ENCODE results near the gene CDH13.

Gene CDH13

DNA sequence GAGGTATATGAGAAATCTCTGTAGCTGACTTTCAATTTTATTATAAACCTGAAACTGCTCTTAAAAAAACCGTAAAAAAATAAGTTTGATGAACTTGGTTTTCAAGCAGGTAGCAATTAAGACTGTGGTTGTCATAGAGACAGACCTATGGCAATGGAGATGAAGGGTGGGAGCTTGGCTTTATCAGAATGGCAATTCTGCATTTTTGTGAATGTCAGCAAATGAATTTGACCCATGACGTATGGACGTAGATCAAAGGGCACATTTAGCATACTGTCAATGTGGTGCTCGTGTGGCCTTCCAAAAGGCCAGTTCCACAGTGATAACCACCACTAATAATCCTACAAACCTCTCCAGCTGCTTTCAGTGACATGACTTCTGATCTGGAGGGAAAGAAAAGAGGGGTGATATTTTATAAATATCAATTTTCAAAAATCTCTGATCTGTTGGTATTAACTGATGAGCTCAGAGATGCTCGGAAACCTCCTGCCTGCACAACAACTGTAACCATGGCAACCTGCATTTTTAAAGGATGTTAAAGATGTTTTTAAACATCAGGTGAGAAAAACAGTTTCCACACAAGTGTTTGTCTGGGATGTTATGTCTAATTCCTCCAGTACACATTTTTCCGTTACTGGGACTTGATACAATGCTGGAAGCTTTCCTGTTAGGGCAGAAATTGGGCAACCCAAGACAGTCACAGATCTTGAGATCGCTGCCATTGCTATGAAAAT is 533.7 kb downstream of the CDH13 start:
- Histone ChIP-seq H3K36me3 (ENCODE audit: control insufficient read depth in 2 of 2, insufficient read depth in 1 of 2, low read length in 2 of 2) (no peaks in the 10 kb centered on the region), H3K4me3 (ENCODE audit: low read depth, low read length) (no peak overlapping the region), H3K4me1 (ENCODE audit: control insufficient read depth, insufficient read depth, low read length) (no peaks in the 10 kb centered on the region), H3K9me3 (ENCODE audit: control insufficient read depth, insufficient read depth, low read depth, low read length) (no peaks in the 10 kb centered on the region), H3K27ac (ENCODE audit: extremely low read depth, low read depth, low read length) (no peak overlapping the region)
- POLR2A ChIA-PET = no interaction called here
- CTCF ChIA-PET = interaction anchor here (0.6 to 1.2 kb wide), 4 partner anchors 38 to 766 kb away, joined by 3 to 5 read pairs (median 4); no protein-coding TSS in a partner anchor
- TF ChIP-seq HOXD13 (CRISPR knock-in tag; IDR thresholded peaks at IDR 0.05; ENCODE audit: borderline replicate concordance) = no peak
- TF ChIP-seq ZEB2 (tag by site-specific recombination; IDR thresholded peaks at IDR 0.05) = no peak
- TF ChIP-seq SETDB1 (IDR thresholded peaks at IDR 0.05; ENCODE audit: insufficient read length, low read length) = no peak
- no peak for TF ChIP-seq ZNF112 (tag by site-specific recombination; IDR thresholded peaks at IDR 0.05)
- no peak for TF ChIP-seq IKZF3 (tag by site-specific recombination; IDR thresholded peaks at IDR 0.05)
- no peak for TF ChIP-seq HOXA7 (CRISPR knock-in tag; IDR thresholded peaks at IDR 0.05; ENCODE audit: borderline replicate concordance)
- TF ChIP-seq ZSCAN23 (tag by site-specific recombination; IDR thresholded peaks at IDR 0.05) = no peak
- TF ChIP-seq, protein P1, sequence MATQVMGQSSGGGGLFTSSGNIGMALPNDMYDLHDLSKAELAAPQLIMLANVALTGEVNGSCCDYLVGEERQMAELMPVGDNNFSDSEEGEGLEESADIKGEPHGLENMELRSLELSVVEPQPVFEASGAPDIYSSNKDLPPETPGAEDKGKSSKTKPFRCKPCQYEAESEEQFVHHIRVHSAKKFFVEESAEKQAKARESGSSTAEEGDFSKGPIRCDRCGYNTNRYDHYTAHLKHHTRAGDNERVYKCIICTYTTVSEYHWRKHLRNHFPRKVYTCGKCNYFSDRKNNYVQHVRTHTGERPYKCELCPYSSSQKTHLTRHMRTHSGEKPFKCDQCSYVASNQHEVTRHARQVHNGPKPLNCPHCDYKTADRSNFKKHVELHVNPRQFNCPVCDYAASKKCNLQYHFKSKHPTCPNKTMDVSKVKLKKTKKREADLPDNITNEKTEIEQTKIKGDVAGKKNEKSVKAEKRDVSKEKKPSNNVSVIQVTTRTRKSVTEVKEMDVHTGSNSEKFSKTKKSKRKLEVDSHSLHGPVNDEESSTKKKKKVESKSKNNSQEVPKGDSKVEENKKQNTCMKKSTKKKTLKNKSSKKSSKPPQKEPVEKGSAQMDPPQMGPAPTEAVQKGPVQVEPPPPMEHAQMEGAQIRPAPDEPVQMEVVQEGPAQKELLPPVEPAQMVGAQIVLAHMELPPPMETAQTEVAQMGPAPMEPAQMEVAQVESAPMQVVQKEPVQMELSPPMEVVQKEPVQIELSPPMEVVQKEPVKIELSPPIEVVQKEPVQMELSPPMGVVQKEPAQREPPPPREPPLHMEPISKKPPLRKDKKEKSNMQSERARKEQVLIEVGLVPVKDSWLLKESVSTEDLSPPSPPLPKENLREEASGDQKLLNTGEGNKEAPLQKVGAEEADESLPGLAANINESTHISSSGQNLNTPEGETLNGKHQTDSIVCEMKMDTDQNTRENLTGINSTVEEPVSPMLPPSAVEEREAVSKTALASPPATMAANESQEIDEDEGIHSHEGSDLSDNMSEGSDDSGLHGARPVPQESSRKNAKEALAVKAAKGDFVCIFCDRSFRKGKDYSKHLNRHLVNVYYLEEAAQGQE (tag by site-specific recombination; IDR thresholded peaks at IDR 0.05) = no peak
- no peak for TF ChIP-seq SCRT2 (tag by site-specific recombination; IDR thresholded peaks at IDR 0.05)
- TF ChIP-seq ZNF555 (tag by site-specific recombination; conservative IDR thresholded peaks at IDR 0.05) = no peak
- TF ChIP-seq KLF8 (tag by site-specific recombination; IDR thresholded peaks at IDR 0.05) = no peak
- no peak for TF ChIP-seq ZNF266 (tag by site-specific recombination; IDR thresholded peaks at IDR 0.05; ENCODE audit: low read depth)
- no peak for TF ChIP-seq ZBTB48 (tag by site-specific recombination; IDR thresholded peaks at IDR 0.05)

DNA sequence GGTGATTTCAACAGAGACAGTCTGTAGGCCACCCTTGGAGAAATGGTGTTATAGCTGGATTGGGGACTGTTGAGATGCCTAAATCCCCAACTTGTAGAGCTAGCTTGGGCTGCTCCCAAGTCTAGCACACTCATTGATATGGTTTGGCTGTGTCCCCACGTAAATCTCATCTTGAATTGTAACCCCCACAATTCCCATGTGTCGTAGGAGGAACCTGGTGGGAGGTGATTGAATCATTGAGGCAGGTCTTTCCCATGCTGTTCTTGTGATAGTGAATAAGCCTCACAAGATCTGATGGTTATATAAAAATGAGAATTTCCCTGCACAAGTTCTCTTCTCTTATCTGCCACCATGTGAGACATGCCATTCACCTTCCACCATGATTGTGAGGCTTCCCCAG is 536.0 kb downstream of the CDH13 start:
- no peaks in the 10 kb centered on the region for H3K4me1 ChIP-seq (ENCODE audit: control insufficient read depth, insufficient read depth, low read length)
- ChIA-PET CTCF (no interaction called here), POLR2A (no interaction called here)

DNA sequence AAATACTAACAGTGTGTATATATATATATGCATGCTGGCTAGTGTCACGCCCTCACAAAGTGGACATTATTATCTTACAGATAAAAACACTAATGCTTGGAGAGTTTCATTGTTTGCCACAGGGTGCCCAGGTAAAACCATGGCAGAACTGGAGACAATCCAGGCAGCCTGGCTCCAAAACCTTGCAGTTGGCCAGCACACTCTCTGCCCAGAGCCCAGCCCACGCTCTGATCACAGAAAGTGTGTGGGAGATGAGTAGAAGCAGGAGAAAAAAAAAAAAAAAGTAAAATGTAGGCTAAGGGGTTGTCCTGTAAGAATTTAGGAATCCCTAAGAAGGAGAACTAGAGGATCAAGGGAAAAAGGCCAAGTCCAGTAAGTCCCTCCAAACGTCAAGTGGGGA is 538.0 kb downstream of the CDH13 start:
- no peaks in the 10 kb centered on the region for H3K9me3 ChIP-seq (ENCODE audit: control insufficient read depth, insufficient read depth, low read depth, low read length)
- ChIA-PET CTCF (no interaction called here), POLR2A (no interaction called here)
- no peak for TF ChIP-seq ZNF561 (tag by site-specific recombination; IDR thresholded peaks at IDR 0.05; ENCODE audit: borderline replicate concordance)
- TF ChIP-seq GLI2 (tag by site-specific recombination; IDR thresholded peaks at IDR 0.05; ENCODE audit: borderline replicate concordance, low read depth) = no peak
- no peak for TF ChIP-seq ZNF660 (tag by site-specific recombination; IDR thresholded peaks at IDR 0.05)
- no peak for TF ChIP-seq SP2 (tag by site-specific recombination; IDR thresholded peaks at IDR 0.05)
- no peak for TF ChIP-seq SCRT2 (tag by site-specific recombination; IDR thresholded peaks at IDR 0.05)
- TF ChIP-seq, protein P2, sequence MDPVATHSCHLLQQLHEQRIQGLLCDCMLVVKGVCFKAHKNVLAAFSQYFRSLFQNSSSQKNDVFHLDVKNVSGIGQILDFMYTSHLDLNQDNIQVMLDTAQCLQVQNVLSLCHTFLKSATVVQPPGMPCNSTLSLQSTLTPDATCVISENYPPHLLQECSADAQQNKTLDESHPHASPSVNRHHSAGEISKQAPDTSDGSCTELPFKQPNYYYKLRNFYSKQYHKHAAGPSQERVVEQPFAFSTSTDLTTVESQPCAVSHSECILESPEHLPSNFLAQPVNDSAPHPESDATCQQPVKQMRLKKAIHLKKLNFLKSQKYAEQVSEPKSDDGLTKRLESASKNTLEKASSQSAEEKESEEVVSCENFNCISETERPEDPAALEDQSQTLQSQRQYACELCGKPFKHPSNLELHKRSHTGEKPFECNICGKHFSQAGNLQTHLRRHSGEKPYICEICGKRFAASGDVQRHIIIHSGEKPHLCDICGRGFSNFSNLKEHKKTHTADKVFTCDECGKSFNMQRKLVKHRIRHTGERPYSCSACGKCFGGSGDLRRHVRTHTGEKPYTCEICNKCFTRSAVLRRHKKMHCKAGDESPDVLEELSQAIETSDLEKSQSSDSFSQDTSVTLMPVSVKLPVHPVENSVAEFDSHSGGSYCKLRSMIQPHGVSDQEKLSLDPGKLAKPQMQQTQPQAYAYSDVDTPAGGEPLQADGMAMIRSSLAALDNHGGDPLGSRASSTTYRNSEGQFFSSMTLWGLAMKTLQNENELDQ (tag by site-specific recombination; IDR thresholded peaks at IDR 0.05; ENCODE audit: low read depth) = no peak
- no peak for TF ChIP-seq RBAK (tag by site-specific recombination; IDR thresholded peaks at IDR 0.05)
- no peak for TF ChIP-seq ZSCAN23 (tag by site-specific recombination; IDR thresholded peaks at IDR 0.05)
- TF ChIP-seq, protein P3, sequence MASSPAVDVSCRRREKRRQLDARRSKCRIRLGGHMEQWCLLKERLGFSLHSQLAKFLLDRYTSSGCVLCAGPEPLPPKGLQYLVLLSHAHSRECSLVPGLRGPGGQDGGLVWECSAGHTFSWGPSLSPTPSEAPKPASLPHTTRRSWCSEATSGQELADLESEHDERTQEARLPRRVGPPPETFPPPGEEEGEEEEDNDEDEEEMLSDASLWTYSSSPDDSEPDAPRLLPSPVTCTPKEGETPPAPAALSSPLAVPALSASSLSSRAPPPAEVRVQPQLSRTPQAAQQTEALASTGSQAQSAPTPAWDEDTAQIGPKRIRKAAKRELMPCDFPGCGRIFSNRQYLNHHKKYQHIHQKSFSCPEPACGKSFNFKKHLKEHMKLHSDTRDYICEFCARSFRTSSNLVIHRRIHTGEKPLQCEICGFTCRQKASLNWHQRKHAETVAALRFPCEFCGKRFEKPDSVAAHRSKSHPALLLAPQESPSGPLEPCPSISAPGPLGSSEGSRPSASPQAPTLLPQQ (tag by site-specific recombination; IDR thresholded peaks at IDR 0.05) = no peak
- TF ChIP-seq ZNF132 (tag by site-specific recombination; IDR thresholded peaks at IDR 0.05; ENCODE audit: borderline replicate concordance) = no peak

More for the DNA sequence above, 536.0 kb downstream of the CDH13 start:
- Histone ChIP-seq H3K4me3 (ENCODE audit: low read depth, low read length) (no peak overlapping the region), H3K9me3 (ENCODE audit: control insufficient read depth, insufficient read depth, low read depth, low read length) (no peaks in the 10 kb centered on the region), H3K27ac (ENCODE audit: extremely low read depth, low read depth, low read length) (no peak overlapping the region), H3K36me3 (ENCODE audit: control insufficient read depth in 2 of 2, insufficient read depth in 1 of 2, low read length in 2 of 2) (no peaks in the 10 kb centered on the region)
- TF ChIP-seq ZNF837 (tag by site-specific recombination; IDR thresholded peaks at IDR 0.05) (no peak), ZNF292 (tag by site-specific recombination; IDR thresholded peaks at IDR 0.05; ENCODE audit: borderline replicate concordance, low read depth) (no peak), ZNF426 (tag by site-specific recombination; IDR thresholded peaks at IDR 0.05) (no peak), ZNF366 (tag by site-specific recombination; conservative IDR thresholded peaks at IDR 0.05) (no peak)
- TF ChIP-seq, protein P4, sequence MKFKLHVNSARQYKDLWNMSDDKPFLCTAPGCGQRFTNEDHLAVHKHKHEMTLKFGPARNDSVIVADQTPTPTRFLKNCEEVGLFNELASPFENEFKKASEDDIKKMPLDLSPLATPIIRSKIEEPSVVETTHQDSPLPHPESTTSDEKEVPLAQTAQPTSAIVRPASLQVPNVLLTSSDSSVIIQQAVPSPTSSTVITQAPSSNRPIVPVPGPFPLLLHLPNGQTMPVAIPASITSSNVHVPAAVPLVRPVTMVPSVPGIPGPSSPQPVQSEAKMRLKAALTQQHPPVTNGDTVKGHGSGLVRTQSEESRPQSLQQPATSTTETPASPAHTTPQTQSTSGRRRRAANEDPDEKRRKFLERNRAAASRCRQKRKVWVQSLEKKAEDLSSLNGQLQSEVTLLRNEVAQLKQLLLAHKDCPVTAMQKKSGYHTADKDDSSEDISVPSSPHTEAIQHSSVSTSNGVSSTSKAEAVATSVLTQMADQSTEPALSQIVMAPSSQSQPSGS (tag by site-specific recombination; IDR thresholded peaks at IDR 0.05; ENCODE audit: low read depth) = no peak

More for the DNA sequence above, 538.0 kb downstream of the CDH13 start:
- H3K27ac ChIP-seq (ENCODE audit: extremely low read depth, low read depth, low read length) = no peak overlapping the region
- no peaks in the 10 kb centered on the region for H3K36me3 ChIP-seq (ENCODE audit: control insufficient read depth in 2 of 2, insufficient read depth in 1 of 2, low read length in 2 of 2)
- no peaks in the 10 kb centered on the region for H3K4me1 ChIP-seq (ENCODE audit: control insufficient read depth, insufficient read depth, low read length)
- no peak overlapping the region for H3K4me3 ChIP-seq (ENCODE audit: low read depth, low read length)

Data from HEK293 (cell line).